HG02610 (cell line): Measurements from ENCODE around the gene CCL24.
"Not testable (repeated sequence)": the region's sequence is repeated elsewhere in the genome, so short reads cannot be mapped to it uniquely, and the experiment has no call there.

Source experiments
- ATAC-seq: cut with Tn5 transposase; IDR thresholded peaks from one replicate; pipeline ENCODE4 v1.9.1; 2021; ENCODE audit warnings: mild to moderate bottlenecking, moderate library complexity; ENCODE audit not compliant: unreplicated experiment

CCL24 gene

GRCh38 chr7:75788154-75788847, 25.3 kb downstream of the CCL24 start:
- not testable (repeated sequence) for ATAC-seq

DNA sequence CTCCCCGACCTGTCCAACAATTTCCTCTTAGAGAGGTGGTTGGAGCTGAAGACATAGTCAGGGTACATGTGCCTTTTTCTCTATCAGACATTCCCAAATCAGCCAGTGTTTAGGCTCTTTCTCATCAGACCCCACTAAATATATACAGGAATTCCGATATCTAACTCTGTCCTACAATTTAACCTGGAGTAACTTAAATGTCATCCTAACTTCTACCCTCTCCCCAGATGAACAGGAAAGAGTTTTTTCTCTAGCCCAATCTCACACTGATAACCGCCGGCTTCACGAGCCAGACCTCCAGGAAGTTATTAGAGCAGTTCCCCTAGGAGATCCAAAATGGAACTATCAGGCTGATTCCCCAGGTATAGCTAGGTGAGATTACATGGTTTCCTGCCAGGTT, 30.5 kb downstream of the CCL24 start:
- not testable (repeated sequence) for ATAC-seq

GRCh38 chr7:75780647-75781273, 32.8 kb downstream of the CCL24 start:
- ATAC-seq, result not testable (repeated sequence)

DNA sequence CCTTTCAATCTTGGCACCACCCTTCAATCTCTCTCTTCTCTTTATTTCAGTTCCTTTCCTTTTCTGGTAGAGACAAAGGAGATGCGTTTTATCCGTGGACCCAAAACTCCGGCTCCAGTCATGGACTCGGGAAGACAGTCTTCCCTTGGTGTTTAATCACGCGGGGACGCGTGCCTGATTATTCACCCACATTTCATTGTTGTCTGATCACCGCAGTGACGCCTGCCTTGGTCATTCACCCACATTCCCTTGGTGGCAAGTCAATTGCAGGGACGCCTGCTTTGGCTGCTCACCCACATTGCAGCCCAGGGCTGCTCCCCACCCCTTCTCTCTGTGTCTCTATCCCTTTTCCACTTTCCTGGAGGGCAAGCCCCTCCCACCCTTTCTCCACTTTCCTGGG, 34.1 kb downstream of the CCL24 start:
- ATAC-seq, result not testable (repeated sequence)

DNA sequence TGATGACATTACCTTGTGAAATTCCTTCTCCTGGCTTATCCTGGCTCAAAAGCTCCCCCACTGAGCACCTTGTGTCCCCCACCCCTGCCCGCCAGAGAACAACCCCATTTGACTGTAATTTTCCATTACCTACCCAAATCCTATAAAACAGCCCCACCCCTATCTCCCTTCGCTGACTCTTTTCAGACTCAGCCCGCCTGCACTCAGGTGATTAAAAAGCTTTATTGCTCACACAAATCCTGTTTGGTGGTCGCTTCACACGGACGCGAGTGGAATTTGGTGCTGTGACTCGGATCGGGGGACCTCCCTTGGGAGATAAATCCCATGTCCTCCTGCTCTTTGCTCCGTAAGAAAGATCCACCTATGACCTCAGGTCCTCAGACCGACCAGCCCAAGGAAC, 34.6 kb downstream of the CCL24 start:
- not testable (repeated sequence) for ATAC-seq

DNA sequence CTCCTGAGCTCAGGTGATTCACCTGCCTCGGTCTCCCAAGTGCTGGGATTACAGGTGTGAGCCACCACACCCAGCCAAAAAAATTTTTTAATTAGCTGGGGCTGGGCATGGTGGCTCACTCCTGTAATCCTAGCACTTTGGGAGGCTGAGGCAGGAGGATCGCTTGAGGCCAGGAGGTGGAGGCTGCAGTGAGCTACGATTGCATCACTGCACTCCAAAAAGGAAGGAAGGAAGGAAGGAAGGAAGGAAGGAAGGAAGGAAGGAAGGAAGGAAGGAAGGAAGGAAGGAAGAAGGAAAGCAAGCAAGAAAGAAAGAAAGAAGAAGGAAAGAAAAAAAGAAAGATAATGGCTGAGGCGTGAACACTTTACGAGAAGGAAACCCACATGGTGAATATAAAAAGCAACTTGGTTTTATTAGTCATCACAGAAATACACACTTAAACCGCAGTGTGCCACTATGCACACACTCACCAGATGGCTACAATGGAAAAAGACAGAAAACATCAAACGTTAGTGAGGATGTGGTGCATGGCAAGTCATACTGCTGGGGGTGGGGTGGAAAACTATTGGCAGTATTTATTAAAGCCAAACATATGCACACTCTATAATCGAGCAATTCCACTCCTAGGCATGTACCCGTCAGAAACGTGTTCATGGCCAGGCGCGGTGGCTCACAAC, 37.2 kb downstream of the CCL24 start:
- ATAC-seq, result no peak

DNA sequence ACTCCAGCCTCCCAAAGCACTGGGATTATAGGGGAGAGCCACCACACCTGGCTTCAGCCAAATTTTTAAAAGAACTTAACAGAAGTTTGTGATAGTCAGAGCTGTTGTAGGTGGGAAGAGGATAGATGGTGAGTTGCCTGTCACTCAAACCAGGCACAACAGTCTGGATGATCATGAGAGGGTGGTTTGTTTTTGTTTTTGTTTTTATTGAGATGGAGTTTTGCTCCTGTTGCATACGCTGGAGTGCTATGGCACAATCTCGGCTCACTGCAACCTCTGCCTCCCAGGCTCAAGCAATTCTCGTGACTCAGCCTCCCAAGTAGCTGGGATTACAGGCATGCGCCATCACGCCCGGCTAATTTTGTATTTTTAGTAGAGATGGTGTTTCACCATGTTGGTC, 39.6 kb downstream of the CCL24 start:
- ATAC-seq, result not testable (repeated sequence)

- no peak for ATAC-seq
Observed at GRCh38 chr7:75772081-75773077, 41.2 kb downstream of the CCL24 start, which contains the start of gene CCL26. CCL26 (minus strand) TSS chr7:75772211; CDS start chr7:75772176, 35 bp downstream.

DNA sequence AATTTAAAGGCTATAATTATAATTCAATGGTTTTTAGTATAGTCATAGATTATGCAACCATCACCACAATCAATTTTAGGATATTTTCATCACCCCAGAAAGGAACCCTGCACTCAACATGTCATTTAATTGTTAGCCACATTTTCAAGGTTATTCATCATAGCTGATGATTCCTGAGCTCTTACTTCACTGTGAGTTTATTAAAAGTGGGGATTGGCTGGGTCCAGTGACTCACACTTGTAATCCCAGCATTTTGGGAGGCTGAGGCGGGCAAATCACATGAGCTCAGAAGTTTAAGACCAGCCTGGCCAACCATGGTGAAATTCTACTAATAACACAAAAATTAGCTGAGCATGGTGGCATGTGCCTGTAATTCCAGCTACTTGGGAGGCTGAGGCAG, 42.4 kb downstream of the CCL24 start:
- no peak for ATAC-seq

GRCh38 chr7:75762350-75762917, 51.2 kb downstream of the CCL24 start:
- ATAC-seq, result no peak

DNA sequence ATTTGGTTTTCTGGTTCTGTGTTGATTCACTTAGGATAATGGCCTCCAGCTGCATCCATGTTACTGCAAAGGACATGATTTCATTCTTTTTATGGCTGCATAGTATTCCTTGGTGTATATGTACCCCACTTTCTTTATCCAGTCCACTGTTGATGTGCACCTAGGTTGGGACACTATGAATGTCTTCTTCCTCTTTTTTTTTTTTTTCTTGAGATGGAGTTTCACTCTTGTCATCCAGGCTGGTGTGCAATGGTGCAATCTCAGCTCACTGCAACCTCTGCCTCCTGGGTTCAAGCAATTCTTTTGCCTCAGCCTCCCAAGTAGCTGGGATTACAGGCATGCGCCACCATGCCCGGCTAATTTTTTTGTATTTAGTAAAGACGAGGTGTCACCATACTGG, 51.8 kb downstream of the CCL24 start:
- not testable (repeated sequence) for ATAC-seq
